Measurements from ENCODE around the gene XK.
"Not testable (repeated sequence)": the region's sequence is repeated elsewhere in the genome, so short reads cannot be mapped to it uniquely, and the experiment has no call there.

The XK gene, protein sequence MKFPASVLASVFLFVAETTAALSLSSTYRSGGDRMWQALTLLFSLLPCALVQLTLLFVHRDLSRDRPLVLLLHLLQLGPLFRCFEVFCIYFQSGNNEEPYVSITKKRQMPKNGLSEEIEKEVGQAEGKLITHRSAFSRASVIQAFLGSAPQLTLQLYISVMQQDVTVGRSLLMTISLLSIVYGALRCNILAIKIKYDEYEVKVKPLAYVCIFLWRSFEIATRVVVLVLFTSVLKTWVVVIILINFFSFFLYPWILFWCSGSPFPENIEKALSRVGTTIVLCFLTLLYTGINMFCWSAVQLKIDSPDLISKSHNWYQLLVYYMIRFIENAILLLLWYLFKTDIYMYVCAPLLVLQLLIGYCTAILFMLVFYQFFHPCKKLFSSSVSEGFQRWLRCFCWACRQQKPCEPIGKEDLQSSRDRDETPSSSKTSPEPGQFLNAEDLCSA

DNA sequence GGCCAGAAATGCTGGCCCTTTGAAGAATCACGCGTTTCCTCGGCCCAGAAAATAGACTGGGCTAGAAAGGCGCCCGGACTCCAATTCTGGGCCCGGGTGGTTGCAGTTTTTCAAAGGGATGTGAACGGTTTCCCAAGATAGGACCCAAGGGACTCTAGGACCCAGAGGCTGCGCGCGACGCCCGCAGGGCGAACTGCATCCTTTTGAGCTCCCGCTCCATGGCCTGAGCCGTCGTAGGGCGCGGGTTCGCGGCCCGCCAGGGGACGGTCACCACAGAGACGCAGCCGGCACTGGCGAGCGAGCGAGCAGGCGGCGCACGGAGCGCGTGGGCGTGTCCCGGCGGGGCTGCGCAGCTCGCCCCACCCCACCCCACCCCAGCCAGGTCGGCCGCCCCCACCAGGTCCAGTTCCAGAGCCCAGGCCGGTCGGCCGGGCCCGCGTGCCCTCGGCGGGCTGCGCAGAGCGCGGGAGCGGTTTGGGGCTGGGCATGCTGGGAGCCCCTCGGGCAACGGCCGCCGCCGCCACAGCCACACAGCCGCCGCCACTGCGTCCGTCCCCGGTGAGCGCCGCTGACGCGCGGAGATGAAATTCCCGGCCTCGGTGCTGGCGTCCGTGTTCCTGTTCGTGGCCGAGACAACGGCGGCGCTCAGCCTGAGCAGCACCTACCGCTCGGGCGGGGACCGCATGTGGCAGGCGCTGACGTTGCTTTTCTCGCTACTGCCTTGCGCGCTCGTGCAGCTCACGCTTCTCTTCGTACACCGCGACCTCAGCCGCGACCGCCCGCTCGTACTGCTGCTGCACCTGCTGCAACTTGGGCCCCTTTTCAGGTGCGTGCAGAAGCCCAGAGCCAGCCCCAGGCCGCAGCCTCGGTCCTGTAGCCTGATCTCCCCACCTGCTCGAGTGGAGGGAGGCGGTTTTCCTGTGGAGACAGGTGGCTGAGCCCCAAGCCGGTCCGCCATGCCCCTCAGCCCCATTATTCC is at the start of gene XK:
XK (plus strand) TSS at position 411 of the 979 bp plus-strand sequence; CDS start at position 582, 171 bp downstream.
- peak; percentile 40 for DNase-seq

DNA sequence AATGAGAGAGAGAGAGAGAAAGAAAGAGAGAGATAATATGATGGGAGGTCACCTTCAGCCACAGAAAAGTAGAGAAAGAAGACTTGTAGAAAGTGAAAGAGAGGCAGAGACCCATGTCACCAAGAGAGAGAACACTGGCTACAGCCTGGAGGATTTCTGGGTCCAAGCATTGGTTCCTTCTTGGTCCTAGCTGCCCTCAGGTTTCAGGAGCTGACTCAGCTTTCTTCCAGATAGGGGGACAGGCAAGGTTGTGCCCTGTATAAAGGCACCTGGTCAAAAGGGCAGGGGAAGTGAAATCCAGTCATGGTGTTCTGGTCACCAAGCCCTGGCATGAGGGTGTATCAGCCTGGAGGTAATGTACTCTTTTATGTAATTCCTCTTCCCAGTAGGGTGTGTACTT is 47.5 kb upstream of the XK start:
- no peak for DNase-seq

DNA sequence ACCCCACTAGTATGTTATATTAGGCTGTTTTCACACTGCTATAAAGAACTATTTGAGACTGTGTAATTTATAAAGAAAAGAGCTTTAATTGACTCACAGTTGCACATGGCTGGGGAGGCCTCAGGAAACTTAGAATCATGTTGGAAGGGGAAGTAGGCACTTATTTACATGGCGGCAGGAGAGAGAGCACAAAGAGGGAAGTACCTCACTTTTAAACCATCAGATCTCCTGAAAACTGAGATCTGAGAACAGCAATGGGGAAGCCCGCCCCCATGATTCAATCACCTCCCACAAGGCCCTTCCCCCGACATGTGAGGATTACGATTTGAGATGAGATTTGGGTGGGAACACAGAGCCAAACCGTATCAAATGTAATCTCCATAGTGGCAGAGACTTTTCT is 45.4 kb upstream of the XK start:
- no peak for DNase-seq

DNA sequence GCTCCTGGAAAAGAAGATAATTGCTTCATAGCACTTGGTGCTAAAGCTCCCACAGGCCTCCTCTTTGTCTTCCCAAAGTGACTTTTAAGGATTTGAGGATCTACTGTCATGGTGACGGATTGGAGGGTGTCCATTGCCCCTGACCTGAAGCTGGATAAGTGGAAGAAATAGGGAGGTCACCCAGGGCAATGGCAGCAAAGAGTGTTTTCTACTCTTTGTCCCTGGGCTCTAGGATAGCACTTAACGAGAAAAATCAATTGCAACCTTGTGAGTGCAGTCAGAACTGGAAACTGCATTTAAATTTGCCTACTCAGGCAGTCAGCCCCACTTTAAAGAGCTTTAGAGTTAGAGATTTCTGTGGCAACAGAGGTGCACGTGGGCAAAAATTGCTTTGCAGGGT is 43.7 kb upstream of the XK start:
- no peak for DNase-seq

DNA sequence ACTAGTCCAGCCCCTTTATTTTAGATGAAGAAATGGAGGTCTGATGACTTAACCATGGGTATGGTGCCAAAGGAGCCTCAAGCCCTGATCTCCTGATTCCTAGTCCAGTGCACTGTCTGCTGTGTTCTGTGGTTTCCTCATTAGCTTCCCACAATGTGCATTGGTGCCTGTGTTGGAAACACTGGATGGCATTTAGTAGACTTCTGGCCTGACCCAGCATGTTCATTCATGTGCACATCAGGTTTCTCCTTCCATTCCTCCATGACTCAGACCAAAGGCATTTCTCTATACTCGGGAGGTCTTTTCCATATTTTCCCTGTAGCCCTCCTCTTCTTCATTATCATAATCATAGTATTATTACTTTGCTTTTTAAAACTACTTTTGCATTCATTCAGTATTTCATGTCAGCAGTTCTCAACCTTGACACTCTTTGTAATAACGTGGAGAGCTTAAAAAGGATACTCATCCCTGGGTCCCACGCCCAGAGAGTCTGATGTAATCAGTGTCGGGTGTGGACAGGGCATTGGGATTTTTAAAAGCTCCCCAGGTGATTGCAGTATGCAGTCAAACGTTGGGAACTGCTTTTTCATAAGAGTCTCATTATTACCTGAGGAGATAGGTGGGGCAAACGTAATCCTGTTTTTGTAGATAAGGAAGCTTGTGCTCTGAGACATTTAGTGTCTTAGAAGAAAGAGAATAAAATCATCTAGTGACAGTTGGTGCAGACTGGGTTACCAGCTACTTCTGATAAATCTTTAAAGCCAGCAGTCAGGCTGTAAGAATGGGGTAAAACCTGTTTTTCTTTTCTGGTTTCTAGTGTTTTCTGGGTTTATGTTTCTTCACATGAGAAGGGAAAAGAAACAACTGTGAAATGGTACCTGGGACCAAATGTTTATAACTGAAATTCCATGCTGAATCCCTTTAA is 40.9 kb upstream of the XK start:
- DNase-seq: no peak

DNA sequence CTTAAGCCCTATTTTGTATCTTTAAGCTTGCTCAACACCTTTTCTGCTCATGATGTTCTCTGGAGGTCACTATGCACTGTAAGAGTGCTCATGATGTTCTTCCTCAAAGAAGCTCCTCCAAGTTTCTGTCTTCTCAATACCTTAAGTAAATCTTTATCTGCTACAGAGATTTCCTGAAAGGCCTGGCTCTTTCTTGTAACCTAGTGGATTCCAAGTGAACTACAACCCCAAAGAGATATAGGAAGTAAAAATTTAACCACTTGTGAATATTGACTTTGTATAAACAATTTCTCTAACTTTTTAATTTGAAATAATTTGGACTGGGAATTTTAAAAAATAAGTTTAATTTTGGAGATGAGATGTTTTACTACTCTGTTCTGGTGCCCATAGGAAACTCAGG is 39.3 kb upstream of the XK start:
- no peak for DNase-seq

DNA sequence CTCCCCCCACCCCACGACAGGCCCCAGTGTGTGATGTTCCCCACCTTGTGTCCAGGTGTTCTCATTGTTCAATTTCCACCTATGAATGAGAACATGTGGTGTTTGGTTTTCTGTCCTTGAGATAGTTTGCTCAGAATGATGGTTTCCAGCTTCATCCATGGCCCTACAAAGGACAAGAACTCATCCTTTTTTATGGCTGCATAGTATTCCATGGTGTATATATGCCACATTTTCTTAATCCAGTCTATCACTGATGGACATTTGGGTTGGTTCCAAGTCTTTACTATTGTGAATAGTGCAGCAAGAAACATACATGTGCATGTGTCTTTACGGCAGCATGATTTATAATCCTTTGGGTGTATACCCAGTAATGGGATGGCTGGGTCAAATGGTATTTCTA is 34.7 kb upstream of the XK start:
- not testable (repeated sequence) for DNase-seq

DNA sequence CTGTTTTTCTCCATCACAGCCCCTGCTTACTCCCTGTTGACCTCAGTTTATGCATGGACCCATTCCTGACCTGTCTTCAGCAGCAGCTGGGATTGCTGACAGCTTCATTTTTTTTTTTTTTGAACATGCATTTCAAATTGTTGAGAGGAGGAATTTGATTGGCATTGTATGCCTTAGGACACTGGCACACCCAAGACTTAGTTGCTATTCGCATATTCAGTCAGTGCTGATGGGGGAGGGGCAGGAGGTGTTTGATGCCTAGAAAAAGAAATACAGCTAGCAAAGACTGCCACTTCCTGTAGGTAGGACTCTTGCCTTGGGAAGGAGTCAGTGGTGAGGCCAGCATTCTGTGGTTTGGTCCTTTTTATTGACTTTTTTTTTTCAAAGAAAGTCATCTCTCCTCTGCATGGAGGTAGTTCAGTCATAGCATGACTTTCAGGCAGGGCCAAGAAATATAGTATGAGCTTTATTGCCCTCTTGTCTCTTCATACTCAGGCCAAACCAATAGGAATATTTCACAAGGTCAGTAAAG is 33.6 kb upstream of the XK start:
- no peak for DNase-seq

DNA sequence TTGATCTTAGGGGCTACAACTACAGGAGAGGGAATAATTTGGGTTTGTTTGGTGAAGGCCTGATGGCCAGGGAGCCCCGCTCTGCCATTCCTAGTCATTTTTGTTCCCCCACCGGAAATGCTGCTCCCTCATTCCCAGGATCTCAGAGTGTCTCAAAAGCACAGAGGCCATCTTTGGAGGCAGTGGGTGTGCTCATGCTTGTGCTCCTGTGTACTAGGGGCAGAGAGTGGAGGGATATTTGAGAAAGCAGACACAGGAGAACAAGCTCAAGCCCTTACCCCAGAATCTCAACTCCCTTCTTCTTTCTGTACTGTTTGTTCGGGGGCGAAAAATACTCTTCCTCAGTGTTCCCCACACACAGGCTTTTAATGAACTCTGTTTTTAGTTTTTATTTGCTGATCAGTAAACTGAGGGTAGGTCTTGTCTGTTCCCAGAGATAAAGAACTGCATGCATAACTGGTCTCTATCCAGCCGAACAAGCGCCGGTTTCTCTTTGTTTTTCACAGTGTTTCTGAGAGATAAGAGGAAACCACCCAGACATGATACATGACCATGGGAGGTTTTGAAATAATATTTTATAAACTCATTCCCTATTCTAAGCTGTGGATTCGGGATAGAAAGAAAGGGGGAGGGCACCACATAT is 32.9 kb upstream of the XK start:
- no peak for DNase-seq

DNA sequence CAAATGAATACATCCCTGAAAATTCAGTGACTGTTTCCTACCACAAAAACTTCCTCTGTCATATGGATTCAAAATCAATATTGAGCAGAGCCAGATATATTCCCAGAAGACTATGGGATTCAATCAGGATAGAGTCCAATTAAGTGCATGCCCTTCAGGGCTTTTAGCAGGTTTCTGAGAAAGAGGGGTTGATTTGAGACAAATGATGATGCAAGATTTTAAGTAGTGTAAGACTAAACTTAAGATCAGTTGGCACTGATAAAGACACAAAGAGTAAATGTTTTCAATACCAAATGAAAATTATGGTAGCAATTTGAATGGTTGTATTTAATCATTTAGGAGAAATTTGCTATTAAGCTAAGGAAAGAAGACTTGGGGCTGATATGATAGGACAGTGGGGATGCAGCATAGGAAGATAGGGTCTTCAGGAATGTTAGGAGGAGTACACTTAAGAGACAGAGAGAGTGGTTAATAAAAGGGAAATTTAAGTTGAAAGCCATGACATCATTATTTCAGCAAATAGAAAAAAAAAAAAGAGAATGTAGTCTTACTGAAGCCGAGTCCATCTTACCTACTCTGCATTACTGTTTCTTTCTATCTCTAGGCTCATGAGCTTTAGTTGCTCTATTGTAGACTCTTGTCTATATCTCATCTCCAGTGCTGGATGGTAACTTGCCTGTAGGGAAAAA is 32.0 kb upstream of the XK start:
- no peak for DNase-seq

DNA sequence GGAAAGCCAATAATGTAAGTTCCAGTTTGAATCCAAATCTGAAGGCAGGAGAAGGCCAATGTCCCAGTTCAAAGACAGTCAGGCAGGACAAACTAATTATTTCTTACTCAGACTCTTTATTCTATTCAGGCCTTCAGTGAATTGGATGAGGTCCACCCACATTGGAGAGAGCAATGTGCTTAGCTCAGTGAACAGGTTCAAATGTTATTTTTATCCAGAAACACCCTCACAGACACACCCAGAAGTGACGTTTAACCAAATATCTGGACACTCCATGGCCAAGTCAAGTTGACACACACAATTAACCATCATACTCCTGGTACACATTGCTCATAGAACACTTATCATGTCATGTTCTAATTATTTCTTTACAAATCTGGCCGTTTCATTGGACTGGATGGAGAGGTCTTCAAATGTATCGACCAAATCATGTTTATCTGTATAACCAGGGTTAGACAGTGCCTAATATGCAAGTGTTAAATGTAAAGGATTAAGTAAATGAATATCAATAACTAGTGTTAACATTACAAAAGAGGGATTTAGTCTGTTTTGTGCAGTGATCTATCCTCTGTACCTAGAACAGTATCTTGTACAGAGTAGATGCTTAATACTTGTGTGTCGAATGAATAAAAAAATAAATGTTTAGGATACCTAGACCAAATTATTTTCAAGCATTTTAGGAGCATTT is 27.1 kb upstream of the XK start:
- no peak for DNase-seq

DNA sequence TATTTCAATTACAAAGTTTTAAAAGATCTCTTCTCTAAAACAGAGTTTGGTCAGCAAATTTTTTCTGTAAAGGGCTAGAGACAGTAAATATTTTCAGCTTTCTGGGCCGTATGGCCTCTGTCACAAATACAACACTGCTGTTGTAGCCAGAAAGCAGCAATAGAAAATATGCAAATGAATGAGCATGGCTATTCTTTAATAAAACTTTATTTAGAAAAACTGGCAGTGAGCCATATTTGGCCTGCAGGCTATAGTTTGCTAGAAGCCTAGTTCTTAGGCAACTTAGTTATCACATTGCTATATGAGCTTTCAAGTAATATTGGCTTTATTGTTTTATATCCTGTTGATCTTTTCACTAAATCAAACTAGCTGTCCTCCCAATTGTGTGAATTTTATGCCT is 26.5 kb upstream of the XK start:
- no peak for DNase-seq

DNA sequence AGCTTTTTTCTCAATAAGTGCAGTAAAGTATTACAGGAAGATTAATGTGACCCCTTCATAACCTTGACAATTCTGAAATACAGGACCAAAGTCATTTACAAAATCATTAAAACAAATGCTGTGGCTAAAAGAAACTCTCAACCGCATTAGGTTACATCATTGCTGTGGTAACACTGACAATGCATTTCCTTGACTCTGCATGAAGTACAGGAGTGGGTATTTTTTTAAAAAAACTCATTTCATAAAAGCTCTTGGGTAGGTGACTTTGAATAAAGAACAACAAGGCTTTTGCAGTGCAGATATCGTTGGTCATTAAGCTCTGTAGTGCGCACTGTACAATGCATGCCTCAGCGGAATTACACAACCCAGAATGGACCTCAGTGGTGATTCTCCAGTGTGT is 23.4 kb upstream of the XK start:
- no peak for DNase-seq

DNA sequence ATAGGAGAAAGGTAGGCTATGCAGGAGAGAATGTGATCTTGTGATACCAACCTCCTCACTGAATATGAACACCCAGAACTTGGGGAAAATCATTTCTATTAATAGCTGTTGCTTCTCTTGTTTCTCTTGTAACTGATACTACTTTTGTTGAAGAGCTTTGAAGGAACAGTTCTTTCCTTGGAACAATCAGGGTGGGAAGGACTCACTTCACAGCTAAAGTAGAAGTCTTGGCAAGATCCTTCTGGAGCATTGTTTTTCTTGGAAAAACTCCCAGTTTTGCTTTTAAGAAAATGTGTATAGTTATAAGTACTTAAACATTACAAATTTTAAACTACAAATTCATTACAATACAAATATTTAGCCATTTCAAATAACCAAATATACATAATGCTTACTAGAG is 19.1 kb upstream of the XK start:
- no peak for DNase-seq

DNA sequence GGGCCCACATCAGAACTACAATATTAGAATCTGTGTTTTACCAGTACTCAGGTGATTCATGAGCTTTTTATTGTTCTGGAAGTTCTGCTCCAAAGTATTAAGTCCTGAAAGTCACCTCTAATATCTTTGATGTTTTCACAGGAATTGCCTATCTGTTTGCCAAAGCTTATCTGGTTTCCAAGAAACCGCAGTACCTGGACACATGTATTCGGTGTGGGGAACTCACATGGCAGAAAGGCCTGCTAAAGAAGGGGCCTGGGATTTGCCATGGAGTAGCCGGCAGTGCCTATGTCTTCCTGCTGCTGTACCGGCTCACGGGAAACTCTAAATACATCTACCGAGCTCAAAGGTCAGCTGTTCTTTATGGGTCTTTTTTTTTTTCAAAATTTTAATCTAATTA is 18.4 kb upstream of the XK start:
- DNase-seq: no peak

DNA sequence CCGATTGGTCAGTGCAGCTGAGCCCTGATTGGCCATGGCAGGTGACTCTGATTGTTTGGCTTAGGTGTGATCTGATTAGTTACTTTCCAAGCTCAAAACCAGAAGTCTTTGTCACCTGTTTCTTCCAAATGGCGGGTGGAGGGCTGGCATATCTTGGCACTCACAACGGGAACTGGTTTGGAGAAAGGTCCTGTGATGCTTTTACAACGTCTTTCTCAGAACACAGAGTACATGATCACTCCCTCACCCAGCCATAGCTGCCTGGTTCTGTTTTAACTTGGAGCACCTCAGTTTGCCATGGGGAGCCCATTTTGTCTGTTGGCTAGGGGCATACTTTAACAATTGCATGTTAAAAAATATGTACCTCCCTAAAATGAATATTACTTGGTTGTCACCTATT is 13.0 kb upstream of the XK start:
- DNase-seq: no peak

DNA sequence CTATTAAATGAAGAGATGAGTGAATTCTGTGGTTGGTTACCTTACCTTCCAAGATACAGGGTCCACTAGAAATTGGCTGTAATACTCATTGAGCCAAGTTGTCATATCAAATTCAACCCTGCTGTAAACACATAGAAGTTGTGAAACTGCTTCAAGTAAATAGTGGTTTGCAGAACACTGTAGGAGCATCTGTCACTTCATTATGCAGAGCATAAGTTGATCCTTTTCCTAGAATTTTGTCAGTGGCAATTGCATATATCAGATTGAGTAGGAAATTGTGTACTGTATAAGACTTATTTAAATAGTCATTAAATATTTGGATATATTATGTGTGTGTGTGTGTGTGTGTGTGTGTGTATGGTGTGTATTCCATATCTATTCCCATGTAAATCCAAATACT is 8.8 kb upstream of the XK start:
- DNase-seq: no peak

DNA sequence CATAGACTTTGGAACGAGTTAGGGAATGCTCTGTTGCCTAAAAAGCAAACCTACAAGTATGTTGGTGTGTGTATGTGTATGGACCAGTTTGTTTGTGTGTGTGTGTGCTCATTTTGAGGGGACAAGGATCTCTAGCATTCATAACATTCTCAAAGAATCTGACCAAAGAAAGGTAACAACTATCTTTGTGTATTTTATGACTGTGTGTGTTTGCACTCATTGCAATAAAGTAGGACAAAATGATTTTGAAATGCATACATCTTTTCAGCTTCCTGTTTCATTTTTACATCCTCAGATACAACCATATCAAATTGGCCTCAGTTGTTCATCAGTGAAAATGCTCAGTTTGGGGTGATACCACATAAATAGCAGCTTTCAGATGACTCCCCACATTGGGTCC is 8.3 kb upstream of the XK start:
- DNase-seq: no peak

DNA sequence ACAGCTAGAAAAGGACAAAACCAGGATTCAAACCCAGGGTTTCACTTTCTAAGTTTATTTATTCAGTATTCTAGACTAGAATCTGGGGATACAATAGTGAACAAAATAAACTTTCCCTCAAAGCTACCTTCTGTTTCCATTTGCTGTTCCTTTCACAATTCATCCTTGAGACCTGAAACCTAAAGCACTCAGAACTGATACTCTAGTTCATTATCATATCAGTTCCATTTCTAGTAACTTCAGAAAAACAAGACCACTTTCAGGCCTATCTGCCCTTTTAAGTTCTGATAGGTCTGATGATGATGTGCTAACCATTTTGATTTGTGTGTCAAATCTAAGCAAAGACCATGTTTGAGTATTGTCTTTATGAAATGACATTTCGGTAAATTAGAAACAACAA is 7.8 kb upstream of the XK start:
- DNase-seq: no peak

DNA sequence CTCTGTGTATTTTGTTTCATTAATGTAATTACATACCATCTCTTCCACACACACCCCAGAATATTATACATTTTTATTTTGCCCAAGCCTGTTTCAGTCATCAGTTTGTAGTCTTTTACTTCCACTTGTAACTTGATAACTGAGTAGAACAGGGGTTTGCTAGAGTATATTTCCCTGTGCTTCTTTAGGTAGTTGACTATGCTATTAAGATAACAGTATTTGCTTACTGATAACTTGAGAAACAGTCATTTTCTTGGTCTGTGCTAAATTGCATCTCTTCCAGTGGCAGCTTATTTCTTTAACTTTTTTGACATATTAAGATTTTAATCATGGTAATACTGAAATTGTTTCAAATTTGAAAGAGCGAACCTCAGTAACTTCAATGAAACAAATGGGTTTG is 7.0 kb upstream of the XK start:
- DNase-seq: no peak

DNA sequence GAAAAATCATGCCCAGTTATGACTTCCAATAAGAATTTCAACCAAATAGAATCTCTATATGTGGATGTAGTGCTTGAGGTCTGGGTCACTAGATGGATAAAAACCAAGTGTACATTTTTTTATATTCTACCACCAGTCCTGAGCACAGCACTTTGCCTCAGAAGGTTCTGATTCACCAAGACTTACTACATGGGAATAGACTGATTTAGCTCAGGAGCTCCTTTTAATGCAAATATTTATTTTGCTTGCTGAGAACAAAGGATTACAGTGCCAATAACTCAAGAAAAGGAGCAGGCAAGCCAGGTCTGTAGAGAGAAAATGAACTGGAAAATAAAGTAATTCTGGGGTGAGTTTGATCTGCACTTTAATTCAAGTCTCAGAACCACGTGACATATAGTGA is 6.4 kb upstream of the XK start:
- no peak for DNase-seq
